ENCODE measurements around the gene SACM1L.

DNA sequence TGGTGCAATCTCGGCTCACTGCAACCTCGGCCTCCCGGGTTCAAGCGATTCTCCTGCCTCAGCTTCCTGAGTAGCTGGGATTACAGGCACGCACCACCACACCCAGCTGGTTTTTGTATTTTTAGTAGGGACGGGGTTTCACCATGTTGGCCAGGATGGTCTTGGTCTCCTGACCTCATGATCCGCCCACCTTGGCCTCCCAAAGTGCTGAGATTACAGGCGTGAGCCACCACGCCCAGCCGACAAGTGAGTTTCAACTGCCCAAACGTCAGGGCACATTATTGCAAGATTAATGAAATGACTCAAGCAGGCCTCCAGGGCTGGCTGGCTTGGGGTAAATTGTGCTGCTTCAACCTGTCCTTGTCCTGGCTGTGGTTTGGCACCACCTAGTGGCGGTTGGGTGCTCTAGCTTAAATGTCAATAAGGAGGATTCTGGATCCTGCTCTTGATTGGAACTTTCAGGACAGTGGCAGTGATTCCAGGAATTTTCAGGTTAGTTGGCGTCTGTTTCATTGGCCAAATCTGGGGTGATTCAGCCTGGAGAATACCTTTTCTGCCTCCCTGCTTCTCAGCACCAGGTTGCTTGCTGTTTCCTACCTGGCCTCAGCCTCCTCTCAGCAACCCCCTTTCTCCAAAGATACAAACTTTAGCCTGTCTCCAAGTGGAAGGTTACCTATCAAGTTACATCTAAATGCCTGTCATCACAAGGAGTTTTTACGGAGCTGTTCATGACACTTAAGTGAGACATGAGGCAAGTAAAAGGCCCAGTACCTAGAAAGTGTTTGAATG is 32.4 kb upstream of the SACM1L start:
- TF ChIP-seq, protein P1, sequence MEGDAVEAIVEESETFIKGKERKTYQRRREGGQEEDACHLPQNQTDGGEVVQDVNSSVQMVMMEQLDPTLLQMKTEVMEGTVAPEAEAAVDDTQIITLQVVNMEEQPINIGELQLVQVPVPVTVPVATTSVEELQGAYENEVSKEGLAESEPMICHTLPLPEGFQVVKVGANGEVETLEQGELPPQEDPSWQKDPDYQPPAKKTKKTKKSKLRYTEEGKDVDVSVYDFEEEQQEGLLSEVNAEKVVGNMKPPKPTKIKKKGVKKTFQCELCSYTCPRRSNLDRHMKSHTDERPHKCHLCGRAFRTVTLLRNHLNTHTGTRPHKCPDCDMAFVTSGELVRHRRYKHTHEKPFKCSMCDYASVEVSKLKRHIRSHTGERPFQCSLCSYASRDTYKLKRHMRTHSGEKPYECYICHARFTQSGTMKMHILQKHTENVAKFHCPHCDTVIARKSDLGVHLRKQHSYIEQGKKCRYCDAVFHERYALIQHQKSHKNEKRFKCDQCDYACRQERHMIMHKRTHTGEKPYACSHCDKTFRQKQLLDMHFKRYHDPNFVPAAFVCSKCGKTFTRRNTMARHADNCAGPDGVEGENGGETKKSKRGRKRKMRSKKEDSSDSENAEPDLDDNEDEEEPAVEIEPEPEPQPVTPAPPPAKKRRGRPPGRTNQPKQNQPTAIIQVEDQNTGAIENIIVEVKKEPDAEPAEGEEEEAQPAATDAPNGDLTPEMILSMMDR (IDR thresholded peaks at IDR 0.05; ENCODE audit: poor library complexity) = peak; percentile 79
- TF ChIP-seq EZH2phosphoT487 (IDR thresholded peaks at IDR 0.05; ENCODE audit: low read depth, severe bottlenecking, unreplicated experiment) (no peak), EZH2 (IDR thresholded peaks at IDR 0.05; ENCODE audit: borderline replicate concordance) (no peak)
